Lung (tissue), 12 donors: ENCODE measurements around the gene ALOX12. TPM values are rescaled to one million over a fixed set of nuclear protein-coding genes. Genes with fewer than 3 reads are reported as not detected.
A peak's percentile ranks its signal among the peaks of the same experiment; 100 is the strongest.

Source experiments
- ATAC-seq: fragments of 200-7000 bp; cut with Tn5 transposase; one replicate; pipeline ENCODE4 v1.9.1; 2020; ENCODE audit warnings: moderate number of reproducible peaks; ENCODE audit not compliant: insufficient read depth, low FRiP score
- DNase-seq, 3 donors: peaks; one replicate each; pipeline ENCODE4 v3.0.0-alpha.2; 2013 to 2017
- H3K27ac ChIP-seq, 2 donors: one replicate each; pipeline ENCODE4 v1.5.1; 2013; ENCODE audit warnings: mild to moderate bottlenecking in 2 of 2, moderate library complexity in 2 of 2, control low read depth in 1 of 2, inconsistent platforms in 1 of 2, low read depth in 1 of 2, low read length in 1 of 2
- H3K27me3 ChIP-seq, 3 donors: one replicate each; pipeline ENCODE4 v1.5.1; 2013; ENCODE audit warnings: low read length in 2 of 3; ENCODE audit not compliant: control insufficient read depth in 3 of 3, insufficient read depth in 3 of 3
- H3K36me3 ChIP-seq, 4 donors: one replicate each; pipeline ENCODE4 v1.5.1; 2013; ENCODE audit warnings: low read length in 4 of 4, mild to moderate bottlenecking in 1 of 4, moderate library complexity in 1 of 4; ENCODE audit not compliant: control insufficient read depth in 4 of 4, insufficient read depth in 4 of 4
- H3K4me1 ChIP-seq, 5 donors: one replicate each; pipeline ENCODE4 v1.5.1; 2013; ENCODE audit warnings: low read length in 5 of 5, mild to moderate bottlenecking in 2 of 5, moderate library complexity in 1 of 5; ENCODE audit not compliant: control insufficient read depth in 5 of 5, insufficient read depth in 5 of 5
- H3K4me3 ChIP-seq: one replicate; pipeline ENCODE4 v1.5.1; 2013; ENCODE audit warnings: mild to moderate bottlenecking, control low read depth, moderate library complexity
- H3K9ac ChIP-seq, 2 donors: one replicate each; pipeline ENCODE4 v1.5.1; 2013; ENCODE audit warnings: low read length in 2 of 2, control low read depth in 1 of 2; ENCODE audit not compliant: insufficient read depth in 1 of 2
- H3K9me3 ChIP-seq, 4 donors: one replicate each; pipeline ENCODE4 v1.5.1; 2013; ENCODE audit warnings: low read length in 3 of 4, mild to moderate bottlenecking in 1 of 4, moderate library complexity in 1 of 4; ENCODE audit not compliant: control insufficient read depth in 4 of 4, insufficient read depth in 3 of 4
- CTCF ChIP-seq: IDR thresholded peaks from 2 replicates; pipeline ENCODE4 v1.5.1; 2012; ENCODE audit warnings: mild to moderate bottlenecking; ENCODE audit errors: control extremely low read depth, extremely low read depth
- WGBS, 2 donors: extraction: QIAGEN DNeasy Blood & Tissue Kit; methylation state at CpG; one replicate each; pipeline ENCODE4 v1.1.7; 2013; 5-methylcytosine and 5-hydroxymethylcytosine counted together
- polyA plus RNA-seq, 2 donors: library from polyadenylated mRNA; stranded (reverse); fragments of 200-250 nt; gene quantifications; one replicate each; pipeline ENCODE4 v1.2.1, GENCODE V29; 2013
- total RNA-seq, 2 donors: library from RNA; depleted of rRNA in 1 of 2; stranded (reverse); fragments of >200 nt in 1 of 2; gene quantifications; one replicate each; pipeline ENCODE4 v1.2.1, GENCODE V29; 2014 to 2021
- donor health status: control.
- donor health status: control.
- donor health status: Bipolar disorder and iron deficiency.
- donor health status: healthy.
- donor health status: DM: yes; HTN: yes; CAD: no.

The ALOX12 gene
- total and polyA plus RNA-seq, 4 donors = 0.21 to 0.95 (median 0.45) TPM

DNA sequence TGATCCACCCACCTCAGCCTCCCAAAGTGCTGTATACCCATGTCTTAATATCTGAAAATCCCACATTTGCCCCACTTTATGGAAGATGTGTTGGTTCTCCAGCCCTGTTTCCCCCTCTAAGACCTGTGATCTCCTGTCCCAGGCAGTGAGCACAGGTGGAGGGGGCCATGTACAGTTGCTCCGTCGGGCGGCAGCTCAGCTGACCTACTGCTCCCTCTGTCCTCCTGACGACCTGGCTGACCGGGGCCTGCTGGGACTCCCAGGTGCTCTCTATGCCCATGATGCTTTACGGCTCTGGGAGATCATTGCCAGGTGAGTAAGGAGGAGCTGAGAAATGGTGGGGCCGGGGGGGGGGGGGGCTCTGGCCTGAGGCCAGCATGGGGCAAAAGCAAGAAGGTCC, 9.9 kb downstream of the ALOX12 start:
- DNase-seq (no peak), ATAC-seq (no peak)
- Histone ChIP-seq H3K9me3 (no peaks in the 10 kb centered on the region), H3K4me1 (peaks cover 0 to 4% (median under 1%) of the 10 kb centered on the region in 5 donors), H3K9ac (no peak overlapping the region), H3K4me3 (no peak overlapping the region), H3K27me3 (no peaks in the 10 kb centered on the region), H3K36me3 (peaks cover 10 to 29% (median 22%) of the 10 kb centered on the region in 4 donors), H3K27ac (no peak overlapping the region)
- WGBS, 2 donors = 79 to 92% methylated on average over 6 to 7 of the region's 7 CpGs
- no peak for TF ChIP-seq CTCF

GRCh38 chr17:7007143-7007542, 11.3 kb downstream of the ALOX12 start:
- Histone ChIP-seq H3K27ac (no peak overlapping the region), H3K9ac (no peak overlapping the region), H3K36me3 (peaks cover 6 to 19% (median 11%) of the 10 kb centered on the region in 4 donors), H3K9me3 (no peaks in the 10 kb centered on the region), H3K27me3 (no peaks in the 10 kb centered on the region), H3K4me3 (no peak overlapping the region), H3K4me1 (peaks cover 0 to 17% (median 2%) of the 10 kb centered on the region in 5 donors)
- WGBS, 2 donors = 82 to 93% methylated on average over 2 of the region's 2 CpGs
- DNase-seq (no peak), ATAC-seq (no peak)
- TF ChIP-seq CTCF = no peak

DNA sequence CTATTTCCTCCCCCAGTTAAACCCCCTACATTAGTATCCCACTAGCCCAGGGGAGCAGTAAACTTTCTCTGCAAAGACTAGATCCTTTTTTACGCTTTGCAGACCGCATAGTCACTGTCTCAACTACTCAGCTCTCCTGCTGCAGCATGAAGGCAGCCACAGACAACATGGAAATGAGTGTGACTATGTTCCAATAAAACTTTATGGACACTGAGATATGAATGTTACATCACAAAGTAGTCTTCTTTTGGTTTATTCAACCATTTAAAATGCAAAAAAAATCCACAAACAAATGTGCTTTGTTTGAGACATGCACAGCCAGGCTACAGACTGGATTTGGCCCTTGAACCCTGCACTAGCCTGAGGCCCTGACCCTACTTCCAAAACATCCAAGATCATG, 14.7 kb downstream of the ALOX12 start:
- TF ChIP-seq CTCF = no peak
- DNase-seq = no peak
- Histone ChIP-seq H3K27ac (no peak overlapping the region), H3K4me1 (peaks cover 0 to 36% (median 10%) of the 10 kb centered on the region in 5 donors), H3K4me3 (no peak overlapping the region), H3K9ac (no peak overlapping the region), H3K9me3 (no peaks in the 10 kb centered on the region), H3K27me3 (no peaks in the 10 kb centered on the region), H3K36me3 (peaks cover 0 to 11% (median 3%) of the 10 kb centered on the region in 4 donors)
- no peak for ATAC-seq
- 89 to 93% methylated on average over 2 of the region's 2 CpGs for WGBS, 2 donors

DNA sequence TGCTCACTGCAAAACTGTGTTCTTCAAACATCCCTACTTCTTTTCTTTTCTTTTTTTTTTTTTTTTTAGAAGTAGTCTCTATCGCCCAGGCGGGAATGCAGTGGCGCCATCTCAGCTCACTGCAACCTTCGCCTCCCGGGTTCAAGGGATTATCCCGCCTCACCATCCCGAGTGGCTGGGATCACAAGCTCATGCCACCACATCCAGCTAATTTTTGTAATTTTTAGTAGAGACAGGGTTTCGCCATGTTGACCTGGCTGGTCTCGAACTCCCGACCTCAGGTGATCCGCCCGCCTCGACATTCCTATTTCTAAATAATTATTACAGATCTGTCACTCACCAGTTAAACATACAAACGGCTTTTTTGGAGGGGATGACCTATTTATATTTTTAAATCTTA, 15.6 kb downstream of the ALOX12 start:
- TF ChIP-seq CTCF = no peak
- peaks cover 0 to 45% (median 10%) of the 10 kb centered on the region in 5 donors for H3K4me1 ChIP-seq
- H3K27me3 ChIP-seq = no peaks in the 10 kb centered on the region
- no peak for ATAC-seq
- H3K9me3 ChIP-seq = no peaks in the 10 kb centered on the region
- peaks cover 0 to 8% (median 3%) of the 10 kb centered on the region in 4 donors for H3K36me3 ChIP-seq
- peak overlapping the region; percentile 85 to 95 for H3K9ac ChIP-seq
- H3K27ac ChIP-seq = no peak overlapping the region
- no peak for DNase-seq
- peak overlapping the region; percentile 65 for H3K4me3 ChIP-seq
- WGBS, 2 donors = 39 to 53% methylated on average over 14 of the region's 14 CpGs
